Mesendoderm (in vitro differentiated cells): ENCODE results near the gene PLCG2.

ENCODE experiments used
- DNase-seq: peaks from one replicate; pipeline ENCODE4 v3.0.0; 2013
- H2AK5ac ChIP-seq: 2 replicates; pipeline ENCODE4 v1.6.1; 2013; ENCODE audit warnings: low read length, inconsistent platforms
- H2BK120ac ChIP-seq: 2 replicates; pipeline ENCODE4 v1.6.1; 2013; ENCODE audit warnings: low read depth, mild to moderate bottlenecking, low read length, moderate library complexity, mixed read lengths
- H2BK15ac ChIP-seq: replicated peaks from 2 replicates; pipeline ENCODE4 v1.6.1; 2013; ENCODE audit warnings: low read depth, mild to moderate bottlenecking, moderate library complexity
- H2BK5ac ChIP-seq: 2 replicates; pipeline ENCODE4 v1.6.1; 2013; ENCODE audit warnings: low read length, inconsistent platforms
- H3K18ac ChIP-seq: 2 replicates; pipeline ENCODE4 v1.6.1; 2013; ENCODE audit warnings: mild to moderate bottlenecking, low read length, mixed read lengths
- H3K23ac ChIP-seq: one replicate; pipeline ENCODE4 v1.6.1; 2013; ENCODE audit warnings: low read length
- H3K27ac ChIP-seq: 2 replicates; pipeline ENCODE4 v1.5.1; 2013; ENCODE audit warnings: low read depth, mild to moderate bottlenecking, inconsistent platforms, low read length, moderate library complexity
- H3K27me3 ChIP-seq: 2 replicates; pipeline ENCODE4 v1.6.1; 2013; ENCODE audit warnings: low read length, control low read depth, mild to moderate bottlenecking, inconsistent platforms; ENCODE audit not compliant: insufficient read depth, poor library complexity
- H3K36me3 ChIP-seq: 2 replicates; pipeline ENCODE4 v1.6.1; 2013; ENCODE audit warnings: low read length, inconsistent platforms; ENCODE audit not compliant: control insufficient read depth, insufficient read depth
- H3K4ac ChIP-seq: one replicate; pipeline ENCODE4 v1.6.1; 2013; ENCODE audit warnings: low read depth, mild to moderate bottlenecking, low read length, moderate library complexity
- H3K4me1 ChIP-seq: 2 replicates; pipeline ENCODE4 v1.6.1; 2013; ENCODE audit warnings: low read depth, low read length, inconsistent platforms; ENCODE audit not compliant: control insufficient read depth
- H3K4me2 ChIP-seq: 2 replicates; pipeline ENCODE4 v1.6.1; 2013; ENCODE audit warnings: low read length
- H3K4me3 ChIP-seq: 2 replicates; pipeline ENCODE4 v1.5.1; 2013; ENCODE audit warnings: mild to moderate bottlenecking, low read length
- H3K56ac ChIP-seq: one replicate; pipeline ENCODE4 v1.6.1; 2013; ENCODE audit warnings: low read length
- H3K79me1 ChIP-seq: 2 replicates; pipeline ENCODE4 v1.6.1; 2013; ENCODE audit warnings: low read length, inconsistent platforms
- H3K79me2 ChIP-seq: 2 replicates; pipeline ENCODE4 v1.6.1; 2013; ENCODE audit warnings: mild to moderate bottlenecking, low read length; ENCODE audit not compliant: control insufficient read depth, insufficient read depth
- H3K9ac ChIP-seq: 2 replicates; pipeline ENCODE4 v1.6.1; 2013; ENCODE audit warnings: low read length, inconsistent platforms
- H4K5ac ChIP-seq: one replicate; pipeline ENCODE4 v1.6.1; 2013; ENCODE audit warnings: low read length
- H4K8ac ChIP-seq: one replicate; pipeline ENCODE4 v1.6.1; 2013; ENCODE audit warnings: low read depth, mild to moderate bottlenecking, control low read depth, low read length, moderate library complexity
- WGBS: extraction: QIAGEN DNeasy Blood & Tissue Kit; methylation state at CpG from one replicate; pipeline ENCODE4 v1.1.7; 2013; ENCODE audit warnings: low lambda C conversion rate, missing lambda C conversion rate; ENCODE audit not compliant: insufficient coverage; ENCODE audit errors: extremely low coverage; 5-methylcytosine and 5-hydroxymethylcytosine counted together

Gene PLCG2

GRCh38 chr16:81927561-81928185 is 148.6 kb downstream of the PLCG2 start:
- Histone ChIP-seq H3K4ac (no peak overlapping the region), H2AK5ac (no peak overlapping the region), H4K8ac (no peak overlapping the region), H3K18ac (no peak overlapping the region), H3K23ac (no peak overlapping the region), H3K56ac (no peak overlapping the region), H3K27ac (no peak overlapping the region), H3K27me3 (no peaks in the 10 kb centered on the region), H2BK120ac (no peak overlapping the region), H3K4me2 (no peak overlapping the region), H3K4me1 (no peaks in the 10 kb centered on the region), H2BK5ac (no peak overlapping the region), H2BK15ac (no peak overlapping the region), H3K79me1 (no peaks in the 10 kb centered on the region), H3K9ac (no peak overlapping the region), H3K4me3 (no peak overlapping the region), H3K79me2 (no peaks in the 10 kb centered on the region), H4K5ac (no peak overlapping the region), H3K36me3 (no peaks in the 10 kb centered on the region)
- no peak for DNase-seq
- no CpG with 5 or more reads among the region's 5 CpGs for WGBS

GRCh38 chr16:81928271-81928918 is 149.3 kb downstream of the PLCG2 start:
- Histone ChIP-seq H3K9ac (no peak overlapping the region), H4K8ac (no peak overlapping the region), H3K4me3 (no peak overlapping the region), H3K27ac (no peak overlapping the region), H2AK5ac (no peak overlapping the region), H2BK5ac (no peak overlapping the region), H3K36me3 (no peaks in the 10 kb centered on the region), H3K79me2 (no peaks in the 10 kb centered on the region), H3K79me1 (no peaks in the 10 kb centered on the region), H3K27me3 (no peaks in the 10 kb centered on the region), H3K56ac (no peak overlapping the region), H3K4me1 (no peaks in the 10 kb centered on the region), H3K4me2 (no peak overlapping the region), H4K5ac (no peak overlapping the region), H3K4ac (no peak overlapping the region), H3K18ac (no peak overlapping the region), H2BK15ac (no peak overlapping the region), H2BK120ac (no peak overlapping the region), H3K23ac (no peak overlapping the region)
- DNase-seq = no peak
- no CpG with 5 or more reads among the region's 16 CpGs for WGBS

DNA sequence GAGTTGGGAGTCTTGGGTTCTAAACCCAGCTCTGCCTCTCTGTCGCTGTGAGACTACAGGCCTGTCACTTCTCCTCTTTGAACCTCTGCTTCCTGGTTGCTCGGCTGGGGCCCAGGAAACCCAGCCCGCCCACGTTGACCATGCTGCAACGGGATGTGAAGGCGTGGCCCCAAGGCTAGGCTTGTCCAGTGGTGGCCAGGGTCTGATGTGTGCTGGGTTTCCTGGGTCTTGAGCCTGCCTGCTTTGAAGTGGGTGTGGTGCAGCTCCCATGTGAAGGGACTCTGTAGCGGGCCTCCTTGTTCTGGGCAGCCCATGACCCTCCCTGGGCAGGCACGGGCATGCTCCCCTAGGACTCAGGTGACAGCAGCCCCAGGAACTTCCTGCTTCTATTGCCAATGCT is 149.9 kb downstream of the PLCG2 start:
- no peak overlapping the region for H2AK5ac ChIP-seq
- WGBS = no CpG with 5 or more reads among the region's 8 CpGs
- no peak overlapping the region for H3K56ac ChIP-seq
- no peaks in the 10 kb centered on the region for H3K36me3 ChIP-seq
- no peak overlapping the region for H3K4me3 ChIP-seq
- no peak for DNase-seq
- no peaks in the 10 kb centered on the region for H3K79me1 ChIP-seq
- no peaks in the 10 kb centered on the region for H3K4me1 ChIP-seq
- H3K27ac ChIP-seq = no peak overlapping the region
- no peak overlapping the region for H3K23ac ChIP-seq
- H2BK120ac ChIP-seq = no peak overlapping the region
- H4K8ac ChIP-seq = no peak overlapping the region
- H3K79me2 ChIP-seq = no peaks in the 10 kb centered on the region
- no peak overlapping the region for H3K4me2 ChIP-seq
- no peak overlapping the region for H3K18ac ChIP-seq
- H3K27me3 ChIP-seq = no peaks in the 10 kb centered on the region
- H2BK5ac ChIP-seq = no peak overlapping the region
- no peak overlapping the region for H3K9ac ChIP-seq
- H2BK15ac ChIP-seq = no peak overlapping the region
- H3K4ac ChIP-seq = no peak overlapping the region
- no peak overlapping the region for H4K5ac ChIP-seq

DNA sequence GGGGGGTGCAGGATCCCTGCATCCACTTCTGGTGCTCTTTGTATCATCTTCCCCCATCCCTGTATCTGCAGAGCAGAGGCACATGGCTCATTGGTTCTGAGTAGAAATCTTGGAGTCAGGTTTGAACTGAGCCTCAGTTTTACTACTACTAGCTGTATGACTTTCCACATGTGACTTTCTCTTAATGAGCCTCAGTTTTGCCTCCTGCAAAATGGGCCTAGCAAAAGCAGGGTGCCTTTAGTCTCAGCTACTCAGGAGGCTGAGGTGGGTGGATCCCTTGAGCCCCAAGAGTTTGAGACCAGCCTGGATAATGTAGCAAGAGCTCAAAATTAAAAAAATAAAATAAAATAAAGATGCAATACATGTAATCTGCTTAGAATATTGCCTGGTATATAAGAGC is 150.8 kb downstream of the PLCG2 start:
- Histone ChIP-seq H4K5ac (no peak overlapping the region), H2BK15ac (no peak overlapping the region), H3K27ac (no peak overlapping the region), H3K18ac (no peak overlapping the region), H3K79me2 (no peaks in the 10 kb centered on the region), H3K36me3 (no peaks in the 10 kb centered on the region), H3K4me3 (no peak overlapping the region), H3K4ac (no peak overlapping the region), H2BK5ac (no peak overlapping the region), H2BK120ac (no peak overlapping the region), H4K8ac (no peak overlapping the region), H2AK5ac (no peak overlapping the region), H3K56ac (no peak overlapping the region), H3K23ac (no peak overlapping the region), H3K79me1 (no peaks in the 10 kb centered on the region), H3K27me3 (no peaks in the 10 kb centered on the region), H3K4me1 (no peaks in the 10 kb centered on the region), H3K4me2 (no peak overlapping the region), H3K9ac (no peak overlapping the region)
- no peak for DNase-seq

GRCh38 chr16:81931927-81932326 is 152.8 kb downstream of the PLCG2 start:
- Histone ChIP-seq H2BK15ac (no peak overlapping the region), H3K23ac (no peak overlapping the region), H3K27ac (no peak overlapping the region), H2BK5ac (no peak overlapping the region), H3K4me2 (no peak overlapping the region), H2AK5ac (no peak overlapping the region), H2BK120ac (no peak overlapping the region), H3K79me2 (no peaks in the 10 kb centered on the region), H3K56ac (no peak overlapping the region), H3K4me3 (no peak overlapping the region), H3K9ac (no peak overlapping the region), H3K4me1 (no peaks in the 10 kb centered on the region), H3K36me3 (no peaks in the 10 kb centered on the region), H3K27me3 (no peaks in the 10 kb centered on the region), H3K18ac (no peak overlapping the region), H4K5ac (no peak overlapping the region), H4K8ac (no peak overlapping the region), H3K4ac (no peak overlapping the region), H3K79me1 (no peaks in the 10 kb centered on the region)
- WGBS = no CpG with 5 or more reads among the region's 5 CpGs
- no peak for DNase-seq

DNA sequence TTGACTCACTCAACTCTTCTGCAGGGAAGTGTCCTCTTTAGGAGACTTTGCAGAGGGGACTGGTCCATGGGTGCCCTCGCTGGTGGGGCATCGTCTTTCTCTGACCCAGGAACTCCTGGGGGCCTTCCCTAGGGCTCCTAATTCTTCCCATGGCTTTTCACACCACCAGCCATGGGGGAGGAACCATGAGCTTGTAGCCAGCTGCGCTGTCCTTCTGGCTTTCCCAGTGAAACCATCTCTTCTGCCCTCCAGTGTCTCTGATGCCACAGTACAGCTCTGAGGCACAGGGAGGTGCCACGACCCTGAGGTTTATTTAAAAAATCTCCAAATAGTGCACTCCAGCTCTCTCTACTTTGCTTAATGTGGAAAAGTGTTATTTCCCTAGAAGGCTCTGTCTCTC is 153.6 kb downstream of the PLCG2 start:
- no peak overlapping the region for H4K5ac ChIP-seq
- peaks cover 2% of the 10 kb centered on the region for H3K4me1 ChIP-seq
- H3K18ac ChIP-seq = no peak overlapping the region
- WGBS = no CpG with 5 or more reads among the region's 4 CpGs
- H3K56ac ChIP-seq = no peak overlapping the region
- H3K36me3 ChIP-seq = no peaks in the 10 kb centered on the region
- no peak overlapping the region for H3K23ac ChIP-seq
- no peaks in the 10 kb centered on the region for H3K79me2 ChIP-seq
- no peaks in the 10 kb centered on the region for H3K27me3 ChIP-seq
- H3K4me2 ChIP-seq = no peak overlapping the region
- no peak overlapping the region for H2BK15ac ChIP-seq
- H3K79me1 ChIP-seq = no peaks in the 10 kb centered on the region
- H3K9ac ChIP-seq = no peak overlapping the region
- H2BK120ac ChIP-seq = no peak overlapping the region
- no peak overlapping the region for H4K8ac ChIP-seq
- H2BK5ac ChIP-seq = no peak overlapping the region
- DNase-seq = peak; percentile 46
- no peak overlapping the region for H3K27ac ChIP-seq
- no peak overlapping the region for H3K4ac ChIP-seq
- no peak overlapping the region for H2AK5ac ChIP-seq
- no peak overlapping the region for H3K4me3 ChIP-seq
